ENCODE data around the gene ZNF234. TPM values are rescaled to one million over a fixed set of nuclear protein-coding genes. Genes with fewer than 3 reads are reported as not detected.
"Not testable (repeated sequence)": the region's sequence is repeated elsewhere in the genome, so short reads cannot be mapped to it uniquely, and the experiment has no call there.

ZNF234 gene
- total RNA-seq, 1 donor from 2014 or later = 19.3 TPM

DNA sequence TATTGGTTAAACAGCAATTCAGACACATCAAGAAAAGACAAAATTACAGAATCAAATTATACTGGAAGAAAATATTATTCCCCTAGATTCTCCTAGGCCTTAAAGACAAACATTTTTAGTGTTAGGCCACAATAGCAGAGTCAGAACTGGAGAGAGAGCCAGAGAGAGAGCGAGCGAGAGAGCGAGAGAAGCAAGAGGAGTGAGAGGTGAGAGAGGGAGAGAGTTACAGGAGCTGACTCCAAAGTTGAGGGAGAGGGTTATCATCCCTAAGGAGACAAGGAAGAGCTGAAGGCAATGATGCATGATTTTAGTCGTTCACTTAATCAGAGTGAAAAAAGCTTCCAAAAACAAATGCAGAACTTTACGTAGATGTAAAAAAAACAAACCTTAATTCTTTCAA, 50.8 kb downstream of the ZNF234 start:
- peaks cover 2% of the 10 kb centered on the region for H3K27me3 Mint-ChIP-seq (ENCODE audit: low read depth)
- TF ChIP-seq, protein P1, sequence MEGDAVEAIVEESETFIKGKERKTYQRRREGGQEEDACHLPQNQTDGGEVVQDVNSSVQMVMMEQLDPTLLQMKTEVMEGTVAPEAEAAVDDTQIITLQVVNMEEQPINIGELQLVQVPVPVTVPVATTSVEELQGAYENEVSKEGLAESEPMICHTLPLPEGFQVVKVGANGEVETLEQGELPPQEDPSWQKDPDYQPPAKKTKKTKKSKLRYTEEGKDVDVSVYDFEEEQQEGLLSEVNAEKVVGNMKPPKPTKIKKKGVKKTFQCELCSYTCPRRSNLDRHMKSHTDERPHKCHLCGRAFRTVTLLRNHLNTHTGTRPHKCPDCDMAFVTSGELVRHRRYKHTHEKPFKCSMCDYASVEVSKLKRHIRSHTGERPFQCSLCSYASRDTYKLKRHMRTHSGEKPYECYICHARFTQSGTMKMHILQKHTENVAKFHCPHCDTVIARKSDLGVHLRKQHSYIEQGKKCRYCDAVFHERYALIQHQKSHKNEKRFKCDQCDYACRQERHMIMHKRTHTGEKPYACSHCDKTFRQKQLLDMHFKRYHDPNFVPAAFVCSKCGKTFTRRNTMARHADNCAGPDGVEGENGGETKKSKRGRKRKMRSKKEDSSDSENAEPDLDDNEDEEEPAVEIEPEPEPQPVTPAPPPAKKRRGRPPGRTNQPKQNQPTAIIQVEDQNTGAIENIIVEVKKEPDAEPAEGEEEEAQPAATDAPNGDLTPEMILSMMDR (IDR thresholded peaks at IDR 0.05; ENCODE audit: unreplicated experiment) = no peak
- H3K4me1 Mint-ChIP-seq = no peaks in the 10 kb centered on the region
- no peak for DNase-seq (ENCODE audit: low spot score in 2 of 2, unreplicated experiment in 2 of 2)
- no peak overlapping the region for H3K4me3 Mint-ChIP-seq
- H3K36me3 Mint-ChIP-seq = peaks cover 6% of the 10 kb centered on the region
- peaks cover 56% of the 10 kb centered on the region for H3K9me3 Mint-ChIP-seq
- no peak overlapping the region for H3K27ac Mint-ChIP-seq

DNA sequence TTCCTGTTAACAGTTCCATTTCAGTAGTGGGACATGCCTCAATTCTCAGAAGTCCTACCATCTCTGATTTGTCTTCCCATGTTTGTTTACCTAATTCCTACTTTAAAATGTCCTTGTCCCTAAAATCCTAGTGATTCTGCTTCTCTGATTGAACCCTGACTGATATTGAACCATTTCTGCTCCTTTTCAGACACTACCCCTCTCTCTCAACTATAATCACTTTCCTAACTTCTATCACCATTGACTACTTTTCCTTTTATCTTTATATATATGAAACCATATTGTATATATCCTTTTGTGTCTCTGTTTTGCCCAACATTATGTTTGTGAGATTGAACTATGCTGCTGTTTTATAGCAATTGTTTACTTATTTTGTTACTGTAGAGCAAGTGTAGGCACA, 55.4 kb downstream of the ZNF234 start:
- H3K4me1 Mint-ChIP-seq = no peaks in the 10 kb centered on the region
- no peak overlapping the region for H3K27ac Mint-ChIP-seq
- TF ChIP-seq, protein P1 (IDR thresholded peaks at IDR 0.05; ENCODE audit: unreplicated experiment) = no peak
- no peak overlapping the region for H3K4me3 Mint-ChIP-seq
- peaks cover 2% of the 10 kb centered on the region for H3K27me3 Mint-ChIP-seq (ENCODE audit: low read depth)
- peaks cover 3% of the 10 kb centered on the region for H3K36me3 Mint-ChIP-seq
- DNase-seq (ENCODE audit: low spot score in 2 of 2, unreplicated experiment in 2 of 2) = no peak
- H3K9me3 Mint-ChIP-seq = peaks cover 29% of the 10 kb centered on the region

DNA sequence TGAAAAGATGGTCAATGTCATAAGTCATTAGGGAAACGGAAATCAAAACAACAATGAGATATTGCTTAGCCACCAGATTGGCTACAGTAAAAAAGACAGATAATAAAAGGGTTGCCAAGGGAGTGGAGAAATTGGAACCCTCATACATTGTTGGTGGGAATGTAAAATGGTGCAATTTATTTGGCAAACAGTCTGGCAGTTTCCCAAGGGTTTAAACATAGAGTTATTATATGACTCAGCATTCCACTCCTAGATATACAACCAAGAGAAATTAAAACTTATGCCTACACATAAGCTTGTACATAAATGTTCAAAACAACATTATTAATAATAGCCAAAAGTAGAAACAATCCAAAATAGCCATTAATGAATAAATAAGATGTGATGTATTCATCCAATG, 61.1 kb downstream of the ZNF234 start:
- TF ChIP-seq, protein P1 (IDR thresholded peaks at IDR 0.05; ENCODE audit: unreplicated experiment) = no peak
- Mint-ChIP-seq H3K27me3 (ENCODE audit: low read depth) (peaks cover 15% of the 10 kb centered on the region), H3K36me3 (peaks cover 5% of the 10 kb centered on the region), H3K4me1 (no peaks in the 10 kb centered on the region), H3K4me3 (no peak overlapping the region), H3K9me3 (peaks cover 21% of the 10 kb centered on the region), H3K27ac (no peak overlapping the region)
- no peak for DNase-seq (ENCODE audit: low spot score in 2 of 2, unreplicated experiment in 2 of 2)

DNA sequence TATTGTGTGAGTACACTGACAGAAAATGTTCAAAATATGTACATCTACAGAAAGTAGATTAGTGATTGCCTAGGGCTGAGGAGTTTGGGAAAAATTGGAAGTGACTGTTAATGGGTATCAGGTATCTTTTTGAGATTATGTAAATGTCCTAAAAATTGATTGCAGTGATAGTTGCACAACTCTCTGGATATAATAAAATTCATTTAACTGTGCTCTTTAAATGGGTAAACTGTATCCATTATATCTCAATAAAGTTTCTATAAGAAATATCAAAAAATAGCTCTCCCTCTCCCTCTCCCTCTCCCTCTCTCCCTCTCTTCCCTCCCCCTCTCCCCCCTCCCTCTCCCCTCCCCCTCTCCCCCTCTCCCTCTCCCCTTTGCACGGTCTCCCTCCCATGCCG, 61.6 kb downstream of the ZNF234 start:
- Mint-ChIP-seq H3K4me1 (peaks cover 3% of the 10 kb centered on the region), H3K4me3 (no peak overlapping the region), H3K36me3 (peaks cover 5% of the 10 kb centered on the region), H3K9me3 (peaks cover 21% of the 10 kb centered on the region), H3K27ac (no peak overlapping the region), H3K27me3 (ENCODE audit: low read depth) (peaks cover 15% of the 10 kb centered on the region)
- TF ChIP-seq, protein P1 (IDR thresholded peaks at IDR 0.05; ENCODE audit: unreplicated experiment) = no peak
- no peak for DNase-seq (ENCODE audit: low spot score in 2 of 2, unreplicated experiment in 2 of 2)

DNA sequence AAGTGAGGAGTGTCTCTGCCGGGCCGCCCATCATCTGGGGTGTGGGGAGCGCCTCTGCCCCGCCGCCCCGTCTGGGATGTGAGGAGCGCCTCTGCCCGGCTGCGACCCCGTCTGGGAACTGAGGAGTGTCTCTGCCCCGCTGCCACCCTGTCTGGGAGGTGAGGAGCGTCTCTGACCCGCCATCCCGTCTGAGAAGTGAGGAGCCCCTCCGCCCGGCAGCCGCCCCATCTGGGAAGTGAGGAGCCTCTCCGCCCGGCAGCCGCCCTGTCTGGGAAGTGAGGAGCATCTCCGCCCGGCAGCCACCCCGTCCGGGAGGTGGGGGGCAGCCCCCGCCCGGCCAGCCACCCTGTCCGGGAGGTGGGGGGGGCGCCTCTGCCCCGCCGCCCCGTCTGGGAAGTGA, 62.5 kb downstream of the ZNF234 start:
- H3K4me3 Mint-ChIP-seq; H3K36me3 Mint-ChIP-seq; DNase-seq (ENCODE audit: low spot score in 2 of 2, unreplicated experiment in 2 of 2); H3K27ac Mint-ChIP-seq; H3K4me1 Mint-ChIP-seq: not testable (repeated sequence)
- Mint-ChIP-seq H3K27me3 (ENCODE audit: low read depth) (peaks cover 15% of the 10 kb centered on the region), H3K9me3 (peaks cover 21% of the 10 kb centered on the region)

DNA sequence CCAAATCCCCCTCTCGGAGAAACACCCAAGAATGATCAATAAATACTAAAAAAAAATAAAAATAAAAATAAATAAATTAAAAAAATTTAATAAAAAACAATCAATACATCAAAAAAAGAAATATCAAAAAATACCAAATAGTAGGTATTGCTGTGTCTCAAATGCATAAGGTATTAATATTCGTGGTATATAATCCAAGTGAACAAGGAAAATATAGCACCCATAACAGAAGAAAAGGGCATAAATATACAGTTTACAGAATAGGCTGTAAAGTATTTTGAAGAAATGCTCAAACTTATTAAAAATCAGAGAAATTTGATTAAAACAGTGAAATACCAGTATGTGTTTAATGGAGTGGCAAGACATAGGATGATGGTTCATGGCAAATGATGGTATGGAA, 63.4 kb downstream of the ZNF234 start:
- no peak overlapping the region for H3K27ac Mint-ChIP-seq
- peaks cover 5% of the 10 kb centered on the region for H3K36me3 Mint-ChIP-seq
- DNase-seq (ENCODE audit: low spot score in 2 of 2, unreplicated experiment in 2 of 2) = no peak
- TF ChIP-seq, protein P1 (IDR thresholded peaks at IDR 0.05; ENCODE audit: unreplicated experiment) = no peak
- peaks cover 15% of the 10 kb centered on the region for H3K27me3 Mint-ChIP-seq (ENCODE audit: low read depth)
- H3K4me1 Mint-ChIP-seq = peaks cover 6% of the 10 kb centered on the region
- H3K9me3 Mint-ChIP-seq = peaks cover 21% of the 10 kb centered on the region
- H3K4me3 Mint-ChIP-seq = no peak overlapping the region

Measured in mesothelial cell of epicardium (in vitro differentiated cells).